Liver (tissue), 3 donors: ENCODE results near the gene WNT10A.
"Not testable (repeated sequence)": the region's sequence is repeated elsewhere in the genome, so short reads cannot be mapped to it uniquely, and the experiment has no call there.

ENCODE experiments used
- ATF3 ChIP-seq: IDR thresholded peaks from 2 replicates; pipeline ENCODE4 v1.6.1; 2016; ENCODE audit warnings: antibody characterized with exemption
- CTCF ChIP-seq: fragments of 150-350 bp; IDR thresholded peaks from 2 replicates; pipeline ENCODE4 v1.5.1; 2017; ENCODE audit warnings: improper control_type of control experiment, low read depth, low read length; ENCODE audit not compliant: missing input control
- MAX ChIP-seq: IDR thresholded peaks from 2 replicates; pipeline ENCODE4 v1.6.1; 2016; ENCODE audit warnings: antibody characterized with exemption
- RAD21 ChIP-seq, 2 donors: IDR thresholded peaks; 2 replicates each; pipeline ENCODE4 v1.6.1; 2016; ENCODE audit warnings: antibody characterized with exemption in 2 of 2, mild to moderate bottlenecking in 2 of 2
- REST ChIP-seq: IDR thresholded peaks from 2 replicates; pipeline ENCODE4 v1.6.1; 2016; ENCODE audit warnings: antibody characterized with exemption, mild to moderate bottlenecking
- SP1 ChIP-seq: IDR thresholded peaks from 2 replicates; pipeline ENCODE4 v1.6.1; 2018; ENCODE audit warnings: antibody characterized with exemption, mild to moderate bottlenecking
- TAF1 ChIP-seq: conservative IDR thresholded peaks from 2 replicates; pipeline ENCODE4 v1.6.1; 2016; ENCODE audit warnings: antibody characterized with exemption, mild to moderate bottlenecking
- YY1 ChIP-seq: IDR thresholded peaks from 2 replicates; pipeline ENCODE4 v1.6.1; 2016; ENCODE audit warnings: antibody characterized with exemption, mild to moderate bottlenecking
- donor health status: healthy.
- donor health status: healthy.

GRCh38 chr2:218846963-218847362 lies 33.7 kb upstream of the WNT10A start:
- not testable (repeated sequence) for TF ChIP-seq TAF1; ATF3; CTCF; MAX; YY1; SP1; RAD21 (IDR thresholded peaks at IDR 0.05); REST
